NCI-H345 treated with DMSO at 0.1 percent for 48 hours (cell line): ENCODE results near the gene PTRHD1.
"Not testable (repeated sequence)": the region's sequence is repeated elsewhere in the genome, so short reads cannot be mapped to it uniquely, and the experiment has no call there.

ENCODE experiments used
- DNase-seq: peaks from one replicate; lab custom pipeline; 2025; ENCODE audit not compliant: unreplicated experiment; lab: John Stamatoyannopoulos, UW

The PTRHD1 gene

GRCh38 chr2:24813691-24814137, 20.5 kb upstream of the PTRHD1 start:
- DNase-seq, result no peak

- no peak for DNase-seq
Measured at GRCh38 chr2:24809316-24810007, 16.3 kb upstream of the PTRHD1 start.

GRCh38 chr2:24806661-24807036, 13.5 kb upstream of the PTRHD1 start:
- no peak for DNase-seq

DNA sequence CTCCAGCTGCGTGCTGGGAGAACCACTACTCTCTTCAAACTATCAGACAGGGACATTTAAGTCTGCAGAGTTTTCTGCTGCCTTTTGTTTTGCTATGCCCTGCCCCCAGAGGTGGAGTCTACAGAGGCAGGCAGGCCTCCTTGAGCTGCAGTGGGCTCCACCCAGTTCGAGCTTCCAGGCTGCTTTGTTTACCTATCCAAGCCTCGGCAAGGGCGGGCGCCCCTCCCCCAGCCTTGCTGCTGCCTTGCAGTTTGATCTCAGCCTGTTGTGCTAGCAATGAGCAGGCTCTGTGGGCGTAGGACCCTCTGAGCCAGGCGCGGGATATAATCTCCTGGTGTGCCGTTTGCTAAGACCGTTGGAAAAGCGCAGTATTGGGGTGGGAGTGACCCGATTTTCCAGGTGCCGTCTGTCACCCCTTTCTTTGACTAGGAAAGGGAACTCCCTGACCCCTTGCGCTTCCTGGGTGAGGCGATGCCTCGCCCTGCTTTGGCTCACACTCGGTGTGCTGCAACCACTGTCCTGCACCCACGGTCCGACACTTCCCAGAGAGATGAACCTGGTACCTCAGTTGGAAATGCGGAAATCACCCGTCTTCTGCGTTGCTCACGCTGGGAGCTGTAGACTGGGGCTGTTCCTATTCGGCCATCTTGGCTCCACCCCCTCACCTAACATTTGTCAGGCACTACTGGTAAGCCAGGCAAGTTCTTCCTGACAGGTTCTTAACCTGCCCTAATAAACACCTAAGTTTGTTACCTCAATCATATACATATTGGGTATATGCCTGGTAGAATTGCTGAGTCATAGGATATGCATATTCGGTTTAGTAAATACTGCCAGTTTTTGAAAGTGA, 12.8 kb upstream of the PTRHD1 start:
- DNase-seq, result not testable (repeated sequence)

DNA sequence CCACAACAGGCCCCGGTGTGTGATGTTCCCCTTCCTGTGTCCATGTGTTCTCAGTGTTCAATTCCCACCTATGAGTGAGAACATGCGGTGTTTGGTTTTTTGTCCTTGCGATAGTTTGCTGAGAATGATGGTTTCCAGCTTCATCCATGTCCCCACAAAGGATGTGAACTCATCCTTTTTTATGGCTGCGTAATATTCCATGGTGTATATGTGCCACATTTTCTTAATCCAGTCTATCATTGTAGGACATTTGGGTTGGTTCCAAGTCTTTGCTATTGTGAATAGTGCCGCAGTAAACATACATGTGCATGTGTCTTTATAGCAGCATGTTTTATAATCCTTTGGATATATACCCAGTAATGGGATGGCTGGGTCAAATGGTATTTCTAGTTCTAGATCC, 7.3 kb upstream of the PTRHD1 start:
- DNase-seq, result not testable (repeated sequence)

DNA sequence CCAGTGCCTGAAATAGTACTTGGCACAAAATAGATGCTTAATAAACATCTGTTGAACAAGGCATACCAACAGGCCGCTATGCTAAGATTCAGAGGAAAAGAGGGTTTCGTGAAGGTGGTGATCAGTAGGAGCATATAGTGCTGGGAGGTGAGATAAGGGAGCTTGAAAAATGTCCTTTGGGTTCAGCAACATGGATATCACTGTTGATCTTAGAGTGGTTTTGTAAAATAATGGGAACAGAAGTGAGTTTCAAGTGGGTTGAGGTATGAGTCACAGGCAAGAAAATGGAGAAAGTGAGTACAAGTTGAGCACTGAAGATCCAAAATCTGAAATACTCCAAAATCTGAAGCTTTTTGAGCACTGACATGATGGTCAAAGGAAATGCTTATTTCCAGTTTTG, 4.5 kb upstream of the PTRHD1 start:
- no peak for DNase-seq

DNA sequence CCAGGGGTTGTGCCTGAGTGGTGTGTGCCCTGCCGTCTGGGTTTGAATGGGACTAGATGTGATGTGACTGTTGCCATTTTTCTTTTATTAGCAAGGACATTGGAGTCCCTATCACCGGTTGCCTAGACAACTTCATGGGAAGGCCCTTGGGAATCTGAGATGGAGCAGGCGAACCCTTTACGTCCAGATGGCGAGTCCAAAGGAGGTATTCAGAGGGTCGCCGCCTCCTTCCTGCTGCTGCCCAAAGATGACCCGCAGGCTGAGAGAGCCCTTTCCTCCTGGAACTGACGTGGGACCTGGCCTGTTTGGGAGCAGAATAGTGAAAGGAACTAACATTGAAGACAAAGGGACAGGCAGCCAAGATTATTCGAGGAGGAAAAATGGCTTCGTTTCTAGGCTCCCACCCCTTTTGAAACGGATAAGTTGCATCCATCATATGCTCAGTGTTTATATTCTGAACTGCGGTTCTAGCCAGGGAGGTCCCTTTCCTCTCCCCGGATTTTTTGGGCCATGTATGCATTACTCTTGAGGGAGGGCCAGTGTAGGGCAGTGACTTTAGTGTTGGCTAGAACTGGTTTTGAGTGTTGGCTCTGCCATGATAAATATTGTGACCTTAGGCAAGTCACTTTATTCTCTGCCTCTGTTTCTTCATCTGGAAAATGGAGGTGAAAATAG, 707 bp upstream of the PTRHD1 start:
- DNase-seq, result peak; percentile 25

DNA sequence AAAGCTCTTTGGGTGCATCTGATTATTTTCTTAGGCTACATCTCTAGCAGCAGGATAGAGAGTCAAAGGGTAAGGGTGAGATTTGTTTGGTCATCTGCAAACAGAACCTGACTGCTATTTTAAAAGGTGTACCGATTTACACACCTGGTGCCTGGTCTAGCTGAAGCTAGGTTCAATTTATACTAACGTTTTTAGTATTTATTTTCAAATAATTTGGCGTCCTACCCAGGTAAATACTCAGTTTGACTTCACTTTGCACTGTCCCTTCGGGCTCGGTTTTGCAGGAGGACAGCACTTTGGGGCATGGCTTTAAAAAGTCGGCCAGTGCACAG, 683 bp downstream of the PTRHD1 start:
- no peak for DNase-seq

DNA sequence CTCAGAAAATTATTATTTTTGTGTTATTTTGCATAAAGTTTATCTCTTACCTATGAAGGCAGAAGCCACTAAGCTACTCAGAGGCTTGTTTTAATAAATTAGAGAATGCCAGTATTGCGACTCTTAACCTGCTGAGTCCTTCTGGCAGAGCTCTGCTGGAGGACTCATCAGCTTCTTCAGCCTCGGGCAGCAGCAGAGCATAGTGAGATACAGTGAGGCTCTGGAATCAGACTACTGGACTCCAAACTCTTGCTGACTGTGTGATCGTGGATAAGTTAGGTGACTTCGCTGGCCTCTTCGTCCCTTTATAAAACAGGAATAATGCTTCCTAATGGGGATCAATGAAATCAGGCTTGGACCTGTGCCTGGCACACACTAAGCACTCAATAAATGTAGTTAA, 1.7 kb downstream of the PTRHD1 start:
- DNase-seq, result no peak

- DNase-seq, result no peak
Measured at GRCh38 chr2:24788816-24789215, 4.4 kb downstream of the PTRHD1 start.

GRCh38 chr2:24787532-24787931, 5.7 kb downstream of the PTRHD1 start:
- no peak for DNase-seq

- DNase-seq, result no peak
Measured at GRCh38 chr2:24785671-24786321, 7.4 kb downstream of the PTRHD1 start.

DNA sequence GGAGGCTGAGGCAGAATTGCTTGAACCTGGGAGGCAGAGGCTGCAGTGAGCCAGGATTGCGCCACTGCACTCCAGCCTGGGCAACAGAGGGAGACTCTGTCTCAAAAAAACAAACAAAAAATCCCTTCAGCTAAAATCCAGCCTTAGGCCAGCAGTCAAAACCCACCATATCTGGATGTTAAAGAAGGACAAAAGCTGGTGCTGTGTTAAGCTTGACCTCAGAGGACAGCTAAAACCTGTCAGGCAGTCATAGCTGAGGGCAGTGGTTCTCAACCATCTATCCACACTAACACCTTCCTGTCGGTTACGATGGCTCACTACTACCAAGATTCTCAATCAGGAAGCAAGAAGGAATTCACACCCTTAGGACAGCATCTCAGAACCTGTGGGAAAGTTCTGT, 9.6 kb downstream of the PTRHD1 start:
- DNase-seq, result no peak

DNA sequence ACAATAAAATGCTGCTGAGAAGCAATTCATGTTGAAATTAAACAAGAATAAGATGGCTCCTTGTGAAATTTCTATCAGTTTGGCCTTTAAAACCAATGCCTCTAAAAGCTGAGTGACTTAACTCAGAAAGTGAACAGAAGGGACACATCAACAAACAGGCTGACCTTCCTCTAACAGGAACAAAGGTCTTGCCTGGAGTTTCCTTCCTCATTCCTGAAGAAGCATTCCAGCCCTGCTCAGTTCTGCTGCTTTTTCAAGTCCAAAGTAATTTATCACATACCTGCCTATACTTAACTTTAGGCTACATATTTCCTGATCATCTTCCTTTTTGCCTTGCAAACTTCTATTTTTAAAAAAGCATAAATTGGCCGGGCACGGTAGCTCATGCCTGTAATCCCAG, 14.1 kb downstream of the PTRHD1 start:
- DNase-seq, result no peak

DNA sequence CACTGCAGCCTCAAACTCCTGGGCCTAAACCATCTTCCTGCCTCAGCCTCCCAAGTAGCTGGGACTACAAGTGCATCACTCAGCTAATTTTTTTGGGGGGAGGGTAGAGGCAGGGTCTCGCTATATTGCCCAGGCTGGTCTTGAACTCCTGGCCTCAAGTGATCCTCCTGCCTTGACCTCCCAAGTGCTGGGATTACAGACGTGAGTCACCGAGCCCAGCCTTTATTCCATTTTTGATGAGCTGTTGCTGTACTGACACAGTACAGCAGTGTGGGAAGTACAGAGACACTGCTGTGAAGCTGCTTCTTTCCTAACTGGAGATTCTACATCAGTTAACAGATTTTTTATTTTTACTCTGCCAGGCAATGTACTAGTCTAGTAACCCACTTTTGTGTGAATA, 18.8 kb downstream of the PTRHD1 start:
- DNase-seq, result no peak

GRCh38 chr2:24771764-24772586, 21.2 kb downstream of the PTRHD1 start:
- no peak for DNase-seq

DNA sequence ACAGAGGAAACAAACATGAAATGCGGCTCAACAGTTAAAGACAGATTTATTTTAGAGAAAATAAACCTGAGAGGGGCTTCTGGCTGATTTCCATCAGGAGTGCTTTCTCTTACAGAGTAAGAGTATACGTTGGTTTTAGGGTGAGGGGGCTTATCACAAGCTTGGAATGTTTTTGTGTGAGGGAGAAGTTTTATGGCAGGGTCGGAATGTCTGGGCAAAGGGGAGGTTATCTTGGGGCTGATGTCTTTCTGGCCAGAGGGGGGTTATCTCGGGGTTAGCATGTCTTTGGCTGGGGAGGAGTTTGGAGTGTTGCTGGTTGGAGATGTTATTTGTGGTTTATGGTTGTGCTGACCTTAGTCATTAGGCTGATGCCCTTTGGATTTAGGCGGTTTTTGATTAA, 22.1 kb downstream of the PTRHD1 start:
- no peak for DNase-seq

- no peak for DNase-seq
Measured at GRCh38 chr2:24768601-24769000, 24.6 kb downstream of the PTRHD1 start.

DNA sequence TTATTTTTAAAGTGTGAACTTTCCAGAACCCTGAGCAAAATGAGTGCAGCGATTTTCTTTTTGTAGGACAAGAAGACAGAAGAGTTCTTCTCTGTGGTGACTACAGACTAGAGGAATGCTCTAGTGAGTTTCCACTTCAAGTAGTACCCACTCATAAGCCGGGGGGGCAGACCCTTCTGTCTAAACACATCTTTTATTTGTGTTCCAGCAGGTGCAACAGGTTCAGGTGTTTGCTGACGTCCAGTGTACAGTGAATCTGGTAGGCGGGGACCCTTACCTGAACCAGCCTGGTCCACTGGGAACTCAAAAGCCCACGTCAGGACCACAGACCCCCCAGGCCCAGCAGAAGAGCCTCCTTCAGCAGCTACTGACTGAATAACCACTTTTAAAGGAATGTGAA, 25.2 kb downstream of the PTRHD1 start:
- DNase-seq, result no peak

DNA sequence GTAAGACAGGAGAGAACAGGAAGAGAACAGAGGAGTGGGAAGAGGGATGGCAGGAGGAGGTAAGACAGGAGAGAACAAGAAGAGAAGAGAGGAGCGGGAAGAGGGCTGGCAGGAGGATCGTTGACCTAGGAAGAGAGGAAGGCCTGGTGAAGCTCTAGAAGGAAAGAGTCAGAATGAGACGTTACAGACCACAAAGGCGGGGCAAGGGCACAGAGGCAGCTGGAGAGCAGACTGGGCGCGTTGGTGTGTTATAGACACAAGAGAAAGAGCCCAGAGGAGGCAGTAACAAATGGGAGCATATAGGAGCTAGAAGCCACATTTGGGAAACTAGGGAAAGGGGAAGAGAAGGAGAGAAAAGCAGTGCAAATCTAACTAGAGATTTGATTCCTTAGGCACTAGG, 26.6 kb downstream of the PTRHD1 start:
- no peak for DNase-seq

- no peak for DNase-seq
Measured at GRCh38 chr2:24763843-24764242, 29.3 kb downstream of the PTRHD1 start.
